Neural cell (in vitro differentiated cells): ENCODE measurements around the gene DENND1A.

Experiments
- CTCF ChIP-seq: fragments of 450-650 bp; IDR thresholded peaks from 2 replicates; pipeline ENCODE4 v1.5.1; 2014; ENCODE audit warnings: antibody characterized with exemption, mild to moderate bottlenecking, moderate library complexity; ENCODE audit not compliant: poor library complexity, severe bottlenecking
- EP300 ChIP-seq: fragments of 450-650 bp; conservative IDR thresholded peaks from 2 replicates; pipeline ENCODE4 v1.6.1; 2014; ENCODE audit warnings: antibody characterized with exemption, mild to moderate bottlenecking, moderate library complexity; ENCODE audit not compliant: poor library complexity, severe bottlenecking
- RAD21 ChIP-seq: fragments of 450-650 bp; conservative IDR thresholded peaks from 2 replicates; pipeline ENCODE4 v1.6.1; 2014; ENCODE audit warnings: antibody characterized with exemption, mild to moderate bottlenecking, moderate library complexity
- SMC3 ChIP-seq: fragments of 450-650 bp; conservative IDR thresholded peaks from 2 replicates; pipeline ENCODE4 v1.6.1; 2014; ENCODE audit warnings: antibody characterized with exemption, mild to moderate bottlenecking, moderate library complexity; ENCODE audit not compliant: poor library complexity
- TAF1 ChIP-seq: IDR thresholded peaks from 2 replicates; pipeline ENCODE4 v1.6.1; 2012; ENCODE audit warnings: low read depth

GRCh38 chr9:123778232-123778902 is 151.6 kb downstream of the DENND1A start:
- TF ChIP-seq SMC3 (no peak), CTCF (no peak), TAF1 (no peak), RAD21 (no peak), EP300 (no peak)
